HepG2 (cell line): ENCODE data around the gene PLB1. TPM values are rescaled to one million over a fixed set of nuclear protein-coding genes. Genes with fewer than 3 reads are reported as not detected.

Source experiments
- AFF4 ChIP-seq: sonication (generic); formaldehyde crosslinking; IDR thresholded peaks from 2 replicates; pipeline ENCODE4 v1.4.0; 2020; ENCODE audit warnings: missing genetic modification reagents
- AHDC1 ChIP-seq: sonication (generic); formaldehyde crosslinking; IDR thresholded peaks from 2 replicates; pipeline ENCODE4 v1.5.1; 2020; ENCODE audit warnings: mild to moderate bottlenecking, missing genetic modification reagents, borderline replicate concordance
- ATF5 ChIP-seq: sonication (generic); formaldehyde crosslinking; IDR thresholded peaks from 2 replicates; pipeline ENCODE4 v1.4.0; 2020; ENCODE audit warnings: mild to moderate bottlenecking, low read depth, missing genetic modification reagents
- DDIT3 ChIP-seq: sonication (generic); formaldehyde crosslinking; IDR thresholded peaks from 2 replicates; pipeline ENCODE4 v1.4.0; 2020; ENCODE audit warnings: mild to moderate bottlenecking, missing genetic modification reagents
- EZH2 ChIP-seq: conservative IDR thresholded peaks from 2 replicates; pipeline ENCODE4 v1.6.1; 2012; ENCODE audit warnings: mild to moderate bottlenecking, low read depth, low read length, moderate library complexity
- HDAC2 ChIP-seq: sonication (generic); formaldehyde crosslinking; IDR thresholded peaks from 2 replicates; pipeline ENCODE4 v1.4.0; 2020; ENCODE audit warnings: missing genetic modification reagents
- HNF1B ChIP-seq: sonication (generic); formaldehyde crosslinking; IDR thresholded peaks from 2 replicates; pipeline ENCODE4 v1.5.1; 2020; ENCODE audit warnings: mild to moderate bottlenecking, moderate library complexity, missing genetic modification reagents
- JARID2 ChIP-seq: sonication (generic); formaldehyde crosslinking; IDR thresholded peaks from 2 replicates; pipeline ENCODE4 v1.8.1; 2023; ENCODE audit warnings: missing genetic modification reagents, inconsistent platforms; ENCODE audit not compliant: insufficient replicate concordance
- NFE2L2 ChIP-seq: fragments of 150-350 bp; IDR thresholded peaks from 2 replicates; pipeline ENCODE4 v1.6.1; 2014; ENCODE audit warnings: low read length
- NR3C1 ChIP-seq: sonication (generic); formaldehyde crosslinking; IDR thresholded peaks from 2 replicates; pipeline ENCODE4 v1.4.0; 2020; ENCODE audit warnings: missing genetic modification reagents
- PHF21A ChIP-seq: sonication (generic); formaldehyde crosslinking; IDR thresholded peaks from 2 replicates; pipeline ENCODE4 v1.5.0; 2020; ENCODE audit warnings: mild to moderate bottlenecking, missing genetic modification reagents
- ZBTB3 ChIP-seq: sonication (generic); formaldehyde crosslinking; IDR thresholded peaks from 2 replicates; pipeline ENCODE4 v1.4.0; 2020; ENCODE audit warnings: low read depth, mild to moderate bottlenecking, moderate library complexity, missing genetic modification reagents, borderline replicate concordance
- ZKSCAN5 ChIP-seq: sonication (generic); formaldehyde crosslinking; IDR thresholded peaks from 2 replicates; pipeline ENCODE4 v1.5.1; 2020; ENCODE audit warnings: mild to moderate bottlenecking, missing genetic modification reagents
- polyA plus RNA-seq, 8 experiments: library from polyadenylated mRNA; depleted of rRNA in 3 of 8; stranded (reverse) in 7 of 8; unstranded in 1 of 8; fragments of >200 nt; fragmentation: Illumina TruSeq in 4 of 8; extraction: Trizol in 4 of 8; gene quantifications; 2 replicates each; pipeline versions ENCODE4 v1.2.1 to v1.2.3, GENCODE V29; 2011 to 2016; ENCODE audit warnings: low read depth in 4 of 8, missing spikeins in 1 of 8, mixed read lengths in 1 of 8; ENCODE audit not compliant: insufficient read depth in 1 of 8
- total RNA-seq, 5 experiments: library from RNA; depleted of rRNA; stranded (reverse); fragments of >200 nt; fragmentation: Illumina TruSeq; extraction: Trizol; gene quantifications; 2 replicates each; pipeline ENCODE4 v1.2.3, GENCODE V29; 2016; ENCODE audit warnings: low read depth in 1 of 5

Gene PLB1
- total and polyA plus RNA-seq, 2 of the 13 experiments (the other 11 are each of a cell fraction or from before 2014, with no cell fraction given) = 0.20 to 1.8 TPM

- TF ChIP-seq HNF1B (CRISPR knock-in tag) (peak; percentile 33; the same call in 1 of the 2 replicates), NR3C1 (CRISPR knock-in tag) (no peak), HDAC2 (CRISPR knock-in tag) (no peak; the same call in 1 of the 2 replicates), ZBTB3 (CRISPR knock-in tag) (no peak), NFE2L2 (no peak), JARID2 (CRISPR knock-in tag) (no peak), AHDC1 (no peak), DDIT3 (CRISPR knock-in tag) (no peak), PHF21A (CRISPR knock-in tag) (no peak), ATF5 (no peak), EZH2 (no peak), AFF4 (CRISPR knock-in tag) (no peak), ZKSCAN5 (CRISPR knock-in tag) (no peak)
Measured at GRCh38 chr2:28618221-28619141, 122.6 kb downstream of the PLB1 start (continued).
